Right renal cortex interstitium (tissue), 3 donors: ENCODE results near the gene KIAA0040. TPM values are rescaled to one million over a fixed set of nuclear protein-coding genes. Genes with fewer than 3 reads are reported as not detected.
"Not testable (repeated sequence)": the region's sequence is repeated elsewhere in the genome, so short reads cannot be mapped to it uniquely, and the experiment has no call there.

ENCODE experiments used
- DNase-seq, 3 donors: peaks; one replicate each; pipeline ENCODE4 v3.0.0-alpha.2; 2013; ENCODE audit warnings: low read depth in 3 of 3, low spot score in 2 of 3
- polyA plus RNA-seq, 3 donors: library from polyadenylated mRNA; unstranded; fragments of 120-200 nt; gene quantifications; one replicate each; pipeline ENCODE4 v1.2.1, GENCODE V29; 2013; ENCODE audit not compliant: insufficient read length in 3 of 3

The KIAA0040 gene
- polyA plus RNA-seq, 3 donors = 16.3 to 18.1 (median 16.6) TPM

- not testable (repeated sequence) for DNase-seq
These were observed 84.2 kb downstream of the KIAA0040 start for GRCh38 chr1:175108331-175108820.

Other genes starting within 250 kb of the KIAA0040 start
- gene CACYBP, start 192.8 kb downstream of the KIAA0040 start, polyA plus RNA-seq = 100 to 1,000 TPM; 131 to 139 (median 136) TPM
- 10 to 100 TPM; 51.2 to 55.9 (median 53.1) TPM for gene MRPS14, start 169.4 kb downstream of the KIAA0040 start, polyA plus RNA-seq
- 1 to 10 TPM; 2.3 to 3.4 (median 3.0) TPM for gene TNN, start 124.9 kb downstream of the KIAA0040 start, polyA plus RNA-seq